WTC11 (cell line): ENCODE results near the gene CENPU. TPM values are rescaled to one million over a fixed set of nuclear protein-coding genes. Genes with fewer than 3 reads are reported as not detected.

Experiments used
- ATAC-seq: fragments of 200-7000 bp; cut with Tn5 transposase; 2 replicates; pipeline ENCODE4 v1.10.0; 2021; ENCODE audit warnings: mild to moderate bottlenecking, moderate library complexity
- CTCF ChIA-PET: fragments of 300-600 bp; sonication (Branson Sonifier 250); formaldehyde crosslinking; loops from one replicate; lab custom pipeline; 2021; ENCODE audit warnings: antibody characterized with exemption; lab: Charles Lee
- POLR2A ChIA-PET: fragments of 350-600 bp; sonication (Branson Sonifier 250); formaldehyde crosslinking; loops from one replicate; lab custom pipeline; 2021; ENCODE audit warnings: antibody characterized with exemption; lab: Charles Lee
- DNase-seq: peaks from one replicate; pipeline ENCODE4 v3.0.0; 2021; ENCODE audit warnings: low spot score
- H3K27ac Mint-ChIP-seq: 2 replicates; pipeline ENCODE4 v1.8.0; 2021; ENCODE audit warnings: mixed read lengths
- H3K27me3 Mint-ChIP-seq: 2 replicates; pipeline ENCODE4 v1.8.0; 2021; ENCODE audit warnings: low read depth, mild to moderate bottlenecking, moderate library complexity, mixed read lengths
- H3K36me3 Mint-ChIP-seq: 2 replicates; pipeline ENCODE4 v1.8.0; 2021; ENCODE audit warnings: mixed read lengths
- H3K4me1 Mint-ChIP-seq: 2 replicates; pipeline ENCODE4 v1.8.0; 2022; ENCODE audit warnings: mixed read lengths
- H3K4me3 Mint-ChIP-seq: 2 replicates; pipeline ENCODE4 v1.8.0; 2021; ENCODE audit warnings: mild to moderate bottlenecking, moderate library complexity, mixed read lengths
- H3K9me3 Mint-ChIP-seq: 2 replicates; pipeline ENCODE4 v1.8.0; 2021; ENCODE audit warnings: mixed read lengths
- ATF1 ChIP-seq: sonication (generic); formaldehyde crosslinking; IDR thresholded peaks from 2 replicates; pipeline ENCODE4 v1.8.1; 2023; ENCODE audit warnings: mild to moderate bottlenecking, moderate library complexity, missing genetic modification reagents
- ATF2 ChIP-seq: sonication (generic); formaldehyde crosslinking; IDR thresholded peaks from 2 replicates; pipeline ENCODE4 v1.8.1; 2022; ENCODE audit warnings: low read depth, missing genetic modification reagents, borderline replicate concordance
- FOXJ3 ChIP-seq: sonication (generic); formaldehyde crosslinking; IDR thresholded peaks from 2 replicates; pipeline ENCODE4 v1.9.0; 2021; ENCODE audit warnings: missing genetic modification reagents, mild to moderate bottlenecking, borderline replicate concordance
- GRHL2 ChIP-seq: fragments of 250-450 bp; sonication (Bioruptor Pico); IDR thresholded peaks from 2 replicates; pipeline ENCODE4 v1.8.0; 2022; ENCODE audit warnings: mild to moderate bottlenecking, moderate library complexity; ENCODE audit not compliant: insufficient replicate concordance, severe bottlenecking
- GTF2I ChIP-seq: fragments of 250-450 bp; sonication (Bioruptor Pico); conservative IDR thresholded peaks from 2 replicates; pipeline ENCODE4 v1.4.0; 2021; ENCODE audit warnings: mild to moderate bottlenecking
- IRF1 ChIP-seq: sonication (generic); formaldehyde crosslinking; IDR thresholded peaks from 2 replicates; pipeline ENCODE4 v1.8.0; 2023; ENCODE audit warnings: missing genetic modification reagents
- JAZF1 ChIP-seq: fragments of 250-450 bp; sonication (Bioruptor Pico); IDR thresholded peaks from 2 replicates; pipeline ENCODE4 v1.9.0; 2021; ENCODE audit warnings: moderate library complexity, mild to moderate bottlenecking, inconsistent platforms
- JUN ChIP-seq: sonication (generic); formaldehyde crosslinking; IDR thresholded peaks from 2 replicates; pipeline ENCODE4 v1.8.0; 2023; ENCODE audit warnings: mild to moderate bottlenecking, missing genetic modification reagents
- NFATC4 ChIP-seq: fragments of 250-450 bp; sonication (Bioruptor Pico); IDR thresholded peaks from 2 replicates; pipeline ENCODE4 v1.9.0; 2021; ENCODE audit warnings: mild to moderate bottlenecking
- NFYB ChIP-seq: sonication (generic); formaldehyde crosslinking; conservative IDR thresholded peaks from 2 replicates; pipeline ENCODE4 v1.8.0; 2022; ENCODE audit warnings: low read depth, missing genetic modification reagents
- NR1H2 ChIP-seq: sonication (generic); formaldehyde crosslinking; IDR thresholded peaks from 2 replicates; pipeline ENCODE4 v1.9.0; 2021; ENCODE audit warnings: mild to moderate bottlenecking, moderate library complexity, missing genetic modification reagents
- NR2C2 ChIP-seq: sonication (generic); formaldehyde crosslinking; IDR thresholded peaks from 2 replicates; pipeline ENCODE4 v1.8.0; 2022; ENCODE audit warnings: mild to moderate bottlenecking, missing genetic modification reagents
- OVOL2 ChIP-seq: fragments of 250-450 bp; sonication (Bioruptor Pico); IDR thresholded peaks from 2 replicates; pipeline ENCODE4 v1.9.0; 2021; ENCODE audit warnings: mild to moderate bottlenecking, borderline replicate concordance
- TEAD1 ChIP-seq: sonication (generic); formaldehyde crosslinking; IDR thresholded peaks from 2 replicates; pipeline ENCODE4 v1.8.0; 2022; ENCODE audit warnings: mild to moderate bottlenecking, missing genetic modification reagents
- ZBTB21 ChIP-seq: sonication (generic); formaldehyde crosslinking; IDR thresholded peaks from 2 replicates; pipeline ENCODE4 v1.8.1; 2023; ENCODE audit warnings: mild to moderate bottlenecking, missing genetic modification reagents, borderline replicate concordance
- ZNF121 ChIP-seq: sonication (generic); formaldehyde crosslinking; IDR thresholded peaks from 2 replicates; pipeline ENCODE4 v1.8.0; 2023; ENCODE audit warnings: missing genetic modification reagents
- ZNF263 ChIP-seq: sonication (generic); formaldehyde crosslinking; IDR thresholded peaks from 2 replicates; pipeline ENCODE4 v1.8.1; 2022; ENCODE audit warnings: low read depth, mild to moderate bottlenecking, moderate library complexity, missing genetic modification reagents
- ZNF671 ChIP-seq: fragments of 250-450 bp; sonication (Bioruptor Pico); IDR thresholded peaks from 2 replicates; pipeline ENCODE4 v1.8.0; 2021; ENCODE audit warnings: mild to moderate bottlenecking
- total RNA-seq: library from RNA; stranded (reverse); gene quantifications from 3 replicates; pipeline ENCODE4 v1.2.3, GENCODE V29; 2021
- TF ChIP-seq, protein P1 (sequence below): sonication (generic); formaldehyde crosslinking; IDR thresholded peaks from 2 replicates; pipeline ENCODE4 v1.8.1; 2022; ENCODE audit warnings: mild to moderate bottlenecking, moderate library complexity, missing genetic modification reagents
- TF ChIP-seq, protein P2 (sequence below): sonication (generic); formaldehyde crosslinking; IDR thresholded peaks from 2 replicates; pipeline ENCODE4 v1.8.1; 2022; ENCODE audit warnings: missing genetic modification reagents, borderline replicate concordance
- TF ChIP-seq, protein P3 (sequence below): sonication (generic); formaldehyde crosslinking; IDR thresholded peaks from 2 replicates; pipeline ENCODE4 v1.8.1; 2023; ENCODE audit warnings: mild to moderate bottlenecking, missing genetic modification reagents, moderate library complexity

The CENPU gene
- total RNA-seq, 1 experiment from 2014 or later, result 60.5 TPM

DNA sequence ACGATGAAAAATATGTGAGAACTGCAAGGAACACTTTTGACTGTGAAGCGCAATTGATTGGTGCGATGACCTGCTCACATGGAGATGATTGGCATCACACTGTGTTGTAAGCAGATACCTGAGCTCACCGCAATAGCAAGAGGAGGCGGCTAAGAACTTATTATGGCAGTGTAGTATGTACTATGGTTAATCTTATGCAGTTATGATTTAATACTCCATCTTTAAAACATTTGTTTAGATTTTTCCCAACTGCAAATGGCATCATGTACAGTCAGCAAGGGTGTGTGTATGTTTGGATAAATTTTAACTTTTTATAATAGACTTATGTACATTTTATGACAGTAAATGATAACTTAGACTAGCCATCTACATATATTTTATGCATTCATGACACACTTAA is 58.9 kb downstream of the CENPU start (continued):
- TF ChIP-seq GTF2I (CRISPR knock-in tag) (no peak), FOXJ3 (CRISPR knock-in tag) (no peak), IRF1 (CRISPR knock-in tag) (no peak), NR2C2 (no peak)
- TF ChIP-seq, protein P1, sequence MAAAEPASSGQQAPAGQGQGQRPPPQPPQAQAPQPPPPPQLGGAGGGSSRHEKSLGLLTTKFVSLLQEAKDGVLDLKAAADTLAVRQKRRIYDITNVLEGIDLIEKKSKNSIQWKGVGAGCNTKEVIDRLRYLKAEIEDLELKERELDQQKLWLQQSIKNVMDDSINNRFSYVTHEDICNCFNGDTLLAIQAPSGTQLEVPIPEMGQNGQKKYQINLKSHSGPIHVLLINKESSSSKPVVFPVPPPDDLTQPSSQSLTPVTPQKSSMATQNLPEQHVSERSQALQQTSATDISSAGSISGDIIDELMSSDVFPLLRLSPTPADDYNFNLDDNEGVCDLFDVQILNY, result no peak

- Mint-ChIP-seq H3K4me3 (no peak overlapping the region), H3K9me3 (no peaks in the 10 kb centered on the region), H3K27me3 (no peaks in the 10 kb centered on the region), H3K27ac (no peak overlapping the region), H3K4me1 (no peaks in the 10 kb centered on the region), H3K36me3 (peaks cover 5% of the 10 kb centered on the region)
- TF ChIP-seq ZNF263 (CRISPR knock-in tag) (no peak), JAZF1 (CRISPR knock-in tag) (no peak)
- ChIA-PET POLR2A (no interaction called here), CTCF (no interaction called here)
- DNase-seq, result no peak
- no peak for ATAC-seq
Observed at GRCh38 chr4:184674011-184674410, 59.9 kb downstream of the CENPU start.

DNA sequence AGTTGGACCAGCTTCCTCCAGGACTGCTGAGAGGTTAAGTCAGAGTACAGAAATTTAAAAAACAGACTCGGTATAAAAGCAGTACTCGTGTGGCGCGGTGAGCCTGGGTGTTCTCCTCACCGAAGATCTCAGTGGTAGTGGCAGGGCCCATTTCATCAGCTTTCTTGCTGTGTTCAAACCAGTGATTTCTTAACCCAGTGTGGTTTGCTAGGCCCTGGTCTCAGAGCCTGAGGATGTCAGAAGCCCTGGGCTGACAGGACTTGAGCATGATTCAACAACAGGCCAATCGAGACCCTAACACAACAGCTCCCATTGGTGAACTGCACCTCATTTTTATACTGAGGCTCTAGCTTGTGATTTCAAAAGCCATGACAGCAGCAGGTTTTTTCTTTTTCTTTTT is 61.2 kb downstream of the CENPU start:
- no peak for DNase-seq
- TF ChIP-seq NFYB (CRISPR knock-in tag) (no peak), GRHL2 (CRISPR knock-in tag) (no peak), ZBTB21 (no peak), ZNF121 (CRISPR knock-in tag) (no peak), ATF2 (CRISPR knock-in tag) (no peak), ZNF671 (CRISPR knock-in tag) (no peak), OVOL2 (CRISPR knock-in tag) (no peak), ATF1 (CRISPR knock-in tag) (no peak), NR1H2 (no peak), TEAD1 (CRISPR knock-in tag) (no peak), NFATC4 (no peak)
- TF ChIP-seq, protein P2, sequence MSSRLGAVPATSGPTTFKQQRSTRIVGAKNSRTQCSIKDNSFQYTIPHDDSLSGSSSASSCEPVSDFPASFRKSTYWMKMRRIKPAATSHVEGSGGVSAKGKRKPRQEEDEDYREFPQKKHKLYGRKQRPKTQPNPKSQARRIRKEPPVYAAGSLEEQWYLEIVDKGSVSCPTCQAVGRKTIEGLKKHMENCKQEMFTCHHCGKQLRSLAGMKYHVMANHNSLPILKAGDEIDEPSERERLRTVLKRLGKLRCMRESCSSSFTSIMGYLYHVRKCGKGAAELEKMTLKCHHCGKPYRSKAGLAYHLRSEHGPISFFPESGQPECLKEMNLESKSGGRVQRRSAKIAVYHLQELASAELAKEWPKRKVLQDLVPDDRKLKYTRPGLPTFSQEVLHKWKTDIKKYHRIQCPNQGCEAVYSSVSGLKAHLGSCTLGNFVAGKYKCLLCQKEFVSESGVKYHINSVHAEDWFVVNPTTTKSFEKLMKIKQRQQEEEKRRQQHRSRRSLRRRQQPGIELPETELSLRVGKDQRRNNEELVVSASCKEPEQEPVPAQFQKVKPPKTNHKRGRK (CRISPR knock-in tag), result no peak
- TF ChIP-seq, all 79 proteins: peak for 0
- H3K4me1 Mint-ChIP-seq, result no peaks in the 10 kb centered on the region
- no peak overlapping the region for H3K4me3 Mint-ChIP-seq
- ChIA-PET POLR2A (interaction anchor here (0.6 kb wide), 1 partner anchor 280 kb away, joined by 4 read pairs; no protein-coding TSS in a partner anchor), CTCF (no interaction called here)
- no peaks in the 10 kb centered on the region for H3K9me3 Mint-ChIP-seq
- no peaks in the 10 kb centered on the region for H3K27me3 Mint-ChIP-seq
- peaks cover 7% of the 10 kb centered on the region for H3K36me3 Mint-ChIP-seq
- H3K27ac Mint-ChIP-seq, result no peak overlapping the region
- ATAC-seq, result no peak

- ChIA-PET CTCF (no interaction called here), POLR2A (no interaction called here)
- Mint-ChIP-seq H3K4me1 (no peaks in the 10 kb centered on the region), H3K36me3 (peaks cover 7% of the 10 kb centered on the region), H3K27ac (no peak overlapping the region), H3K4me3 (no peak overlapping the region), H3K27me3 (no peaks in the 10 kb centered on the region), H3K9me3 (no peaks in the 10 kb centered on the region)
- no peak for TF ChIP-seq JUN
- TF ChIP-seq, protein P3, sequence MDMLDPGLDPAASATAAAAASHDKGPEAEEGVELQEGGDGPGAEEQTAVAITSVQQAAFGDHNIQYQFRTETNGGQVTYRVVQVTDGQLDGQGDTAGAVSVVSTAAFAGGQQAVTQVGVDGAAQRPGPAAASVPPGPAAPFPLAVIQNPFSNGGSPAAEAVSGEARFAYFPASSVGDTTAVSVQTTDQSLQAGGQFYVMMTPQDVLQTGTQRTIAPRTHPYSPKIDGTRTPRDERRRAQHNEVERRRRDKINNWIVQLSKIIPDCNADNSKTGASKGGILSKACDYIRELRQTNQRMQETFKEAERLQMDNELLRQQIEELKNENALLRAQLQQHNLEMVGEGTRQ, result no peak
- DNase-seq (no peak), ATAC-seq (no peak)
Observed at GRCh38 chr4:184671101-184671500, 62.8 kb downstream of the CENPU start.
